Activated CD4-positive, alpha-beta T cell treated with anti-CD3 and anti-CD28 coated beads, Interleukin-2, amount 10 ng/mL, durations not matched to agents 7 days and 5 days (primary cell): ENCODE measurements around the gene PFDN6. TPM values are rescaled to one million over a fixed set of nuclear protein-coding genes. Genes with fewer than 3 reads are reported as not detected.
A peak's percentile ranks its signal among the peaks of the same experiment; 100 is the strongest.

ENCODE experiments used
- CTCF ChIA-PET: fragments of 350-600 bp; sonication (Branson Sonifier 250); formaldehyde crosslinking; loops from one replicate; lab custom pipeline; 2021; ENCODE audit warnings: antibody characterized with exemption; lab: Charles Lee
- POLR2A ChIA-PET: fragments of 350-600 bp; sonication (Branson Sonifier 250); formaldehyde crosslinking; loops from one replicate; lab custom pipeline; 2021; ENCODE audit warnings: antibody characterized with exemption; lab: Charles Lee
- DNase-seq: peaks from one replicate; pipeline ENCODE4 v3.0.0-alpha.2; 2020
- H3K27ac Mint-ChIP-seq: one replicate; pipeline ENCODE4 v1.8.0; 2021; ENCODE audit warnings: mild to moderate bottlenecking, moderate library complexity, mixed read lengths
- H3K27me3 Mint-ChIP-seq: one replicate; pipeline ENCODE4 v1.8.0; 2021; ENCODE audit warnings: mixed read lengths
- H3K36me3 Mint-ChIP-seq: one replicate; pipeline ENCODE4 v1.8.0; 2021; ENCODE audit warnings: low read depth, mixed read lengths
- H3K4me1 Mint-ChIP-seq: one replicate; pipeline ENCODE4 v1.8.0; 2021; ENCODE audit warnings: mixed read lengths
- H3K4me3 Mint-ChIP-seq: one replicate; pipeline ENCODE4 v1.8.0; 2021; ENCODE audit warnings: mild to moderate bottlenecking, moderate library complexity, mixed read lengths
- H3K9me3 Mint-ChIP-seq: one replicate; pipeline ENCODE4 v1.8.0; 2021; ENCODE audit warnings: mixed read lengths
- total RNA-seq, 2 experiments: library from RNA; stranded (reverse); gene quantifications; one replicate each; pipeline ENCODE4 v1.2.3, GENCODE V29; 2021

PFDN6 gene
- total RNA-seq, 2 experiments from 2014 or later: 57.0 to 67.2 TPM

DNA sequence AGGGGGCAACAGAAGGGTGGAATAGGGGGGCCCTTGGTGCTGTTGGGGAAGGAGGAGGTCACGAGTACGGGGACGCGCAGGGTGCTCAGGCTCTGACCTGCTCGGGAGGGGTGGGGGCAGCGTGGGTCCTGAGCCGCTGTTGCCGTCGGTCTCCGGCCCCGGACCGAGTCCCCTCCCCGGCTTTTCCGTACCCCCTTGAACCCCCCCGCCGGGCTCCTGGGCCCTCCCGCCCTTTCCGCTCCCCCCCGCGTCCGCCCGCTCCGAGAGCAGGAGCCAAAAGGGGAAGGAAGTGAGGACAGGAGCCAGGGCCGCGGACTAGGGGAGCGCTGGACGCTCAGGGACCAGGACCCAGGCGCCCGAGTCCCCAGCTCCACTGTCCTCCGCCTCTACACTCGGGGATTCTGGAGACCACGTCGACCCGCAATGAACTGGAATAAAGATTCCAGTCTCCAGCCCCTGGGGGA lies 9.4 kb downstream of the PFDN6 start, which contains the start of gene RGL2:
Gene RGL2, minus strand, starts transcription at position 170 of the 464 bp plus-strand sequence. CDS start 332 bp downstream, outside the sequence.
- CTCF ChIA-PET: interaction anchor here (0.7 to 1.8 kb wide), 10 partner anchors 9 to 101 kb away, joined by 3 to 10 read pairs (median 6); partner anchors contain the start of genes B3GALT4, PFDN6, RPS18 and VPS52

DNA sequence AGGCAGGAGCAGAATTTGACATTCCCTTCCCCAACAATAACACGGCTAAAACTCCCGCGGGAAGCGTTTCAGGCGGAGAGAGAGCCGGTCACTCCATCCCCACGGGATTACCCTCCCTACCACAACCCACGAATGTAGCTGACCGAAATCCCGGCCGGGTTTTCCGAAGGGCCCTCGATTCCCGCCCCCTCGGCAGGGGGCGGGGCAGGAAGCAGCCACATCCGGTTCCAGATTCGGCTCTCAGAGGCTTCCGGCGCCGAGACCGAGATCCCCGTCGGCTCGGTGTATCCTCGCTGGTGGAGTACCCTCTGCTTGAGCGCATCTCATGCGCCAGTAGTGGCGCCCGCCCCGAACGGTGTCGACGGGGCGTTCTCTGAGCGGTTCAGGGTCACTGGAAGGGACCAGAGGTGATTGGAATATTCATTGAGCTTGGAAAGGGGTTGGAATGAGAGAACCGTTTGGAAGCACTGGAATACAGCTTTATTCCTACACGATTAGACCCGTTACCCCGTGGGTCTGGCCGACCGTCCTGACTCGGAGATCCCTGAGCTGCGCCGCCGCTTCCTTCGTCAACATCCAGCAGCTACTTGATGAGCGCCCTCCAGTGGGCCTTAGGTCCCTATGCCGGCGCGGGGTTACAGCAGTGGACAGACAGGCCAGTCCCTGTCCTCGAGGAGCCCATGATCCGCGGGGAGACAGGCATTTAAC lies 10.0 kb downstream of the PFDN6 start:
- H3K9me3 Mint-ChIP-seq: no peaks in the 10 kb centered on the region
- H3K4me3 Mint-ChIP-seq: peak overlapping the region; percentile 93
- POLR2A ChIA-PET: interaction anchor here (0.7 to 1.6 kb wide), 3 partner anchors 22 to 48 kb away, joined by 4 to 11 read pairs (median 8); partner anchors contain the start of genes B3GALT4, RPS18 and VPS52
- peaks cover 44% of the 10 kb centered on the region for H3K4me1 Mint-ChIP-seq
- CTCF ChIA-PET: interaction anchor here (0.7 to 1.8 kb wide), 14 partner anchors 9 to 102 kb away, joined by 3 to 11 read pairs (median 4); partner anchors contain the start of genes B3GALT4, PFDN6, RPS18 and VPS52
- peaks cover 44% of the 10 kb centered on the region for H3K36me3 Mint-ChIP-seq
- H3K27ac Mint-ChIP-seq: peak overlapping the region; percentile 98
- no peaks in the 10 kb centered on the region for H3K27me3 Mint-ChIP-seq
- peak; percentile 96 for DNase-seq

More for the DNA sequence above, 9.4 kb downstream of the PFDN6 start, which contains the start of gene RGL2:
- Mint-ChIP-seq H3K4me3 (peak within 1 kb of the TSS; percentile 93), H3K27me3 (no peaks in the 10 kb centered on the region), H3K9me3 (no peaks in the 10 kb centered on the region), H3K27ac (peak within 1 kb of the TSS; percentile 98), H3K4me1 (peaks cover 43% of the 10 kb centered on the region), H3K36me3 (peaks cover 47% of the 10 kb centered on the region)
- POLR2A ChIA-PET: interaction anchor here (1.4 to 1.6 kb wide), 2 partner anchors 22 to 27 kb away, joined by 8 to 11 read pairs; partner anchors contain the start of genes B3GALT4, RPS18 and VPS52
- DNase-seq: peak; percentile 74

DNA sequence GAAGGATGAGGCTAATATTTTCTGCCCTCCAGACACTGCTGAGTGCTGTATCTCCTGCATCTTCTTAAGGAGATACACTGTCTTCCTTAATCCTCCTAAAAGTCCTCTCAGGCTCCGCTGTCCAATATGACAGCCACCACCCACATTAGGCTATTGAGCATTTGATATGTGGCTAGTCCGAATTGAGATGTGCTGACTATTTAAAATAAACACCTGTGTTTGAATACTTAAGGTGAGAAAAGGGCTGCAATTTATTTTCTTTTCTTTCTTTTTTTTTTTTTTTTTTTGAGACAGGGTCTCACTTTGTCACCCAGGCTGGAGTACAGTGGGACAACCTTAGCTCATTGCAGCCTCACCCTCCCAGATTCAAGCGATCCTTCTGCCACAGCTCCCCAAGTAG lies 12.5 kb downstream of the PFDN6 start:
- Mint-ChIP-seq H3K9me3 (no peaks in the 10 kb centered on the region), H3K4me1 (peaks cover 49% of the 10 kb centered on the region), H3K4me3 (no peak overlapping the region), H3K27me3 (no peaks in the 10 kb centered on the region), H3K27ac (no peak overlapping the region), H3K36me3 (peaks cover 57% of the 10 kb centered on the region)
- no peak for DNase-seq
- ChIA-PET POLR2A (interaction anchor here (0.7 kb wide), 1 partner anchor 32 kb away, joined by 14 read pairs; no protein-coding TSS in a partner anchor), CTCF (interaction anchor here (0.7 to 2.1 kb wide), 5 partner anchors 8 to 307 kb away, joined by 3 to 11 read pairs (median 4); no protein-coding TSS in a partner anchor)

DNA sequence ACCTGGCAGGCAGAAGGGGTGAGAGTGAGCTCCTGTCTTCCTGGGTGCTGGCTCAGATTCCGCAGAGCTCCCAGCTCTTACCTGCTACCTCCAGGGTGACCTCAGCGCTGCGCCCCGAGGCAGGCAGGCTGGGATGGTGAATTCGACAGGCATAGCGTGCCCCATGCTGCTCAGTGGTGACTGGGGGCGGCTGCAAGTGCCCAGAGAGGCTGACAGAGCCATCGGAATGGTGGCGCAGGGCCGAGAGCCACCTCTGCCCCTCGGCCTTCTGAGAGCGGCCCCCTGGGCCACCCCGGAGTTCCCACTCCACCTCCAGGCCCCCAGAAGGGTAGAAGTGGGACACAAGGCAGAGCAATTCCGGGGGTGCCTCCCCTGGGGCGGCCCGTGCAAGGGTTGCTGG lies 14.8 kb downstream of the PFDN6 start:
- ChIA-PET POLR2A (no interaction called here), CTCF (no interaction called here)
- H3K36me3 Mint-ChIP-seq: peaks cover 65% of the 10 kb centered on the region
- no peaks in the 10 kb centered on the region for H3K9me3 Mint-ChIP-seq
- peaks cover 45% of the 10 kb centered on the region for H3K4me1 Mint-ChIP-seq
- no peak for DNase-seq
- H3K27ac Mint-ChIP-seq: no peak overlapping the region
- H3K4me3 Mint-ChIP-seq: no peak overlapping the region
- H3K27me3 Mint-ChIP-seq: no peaks in the 10 kb centered on the region

DNA sequence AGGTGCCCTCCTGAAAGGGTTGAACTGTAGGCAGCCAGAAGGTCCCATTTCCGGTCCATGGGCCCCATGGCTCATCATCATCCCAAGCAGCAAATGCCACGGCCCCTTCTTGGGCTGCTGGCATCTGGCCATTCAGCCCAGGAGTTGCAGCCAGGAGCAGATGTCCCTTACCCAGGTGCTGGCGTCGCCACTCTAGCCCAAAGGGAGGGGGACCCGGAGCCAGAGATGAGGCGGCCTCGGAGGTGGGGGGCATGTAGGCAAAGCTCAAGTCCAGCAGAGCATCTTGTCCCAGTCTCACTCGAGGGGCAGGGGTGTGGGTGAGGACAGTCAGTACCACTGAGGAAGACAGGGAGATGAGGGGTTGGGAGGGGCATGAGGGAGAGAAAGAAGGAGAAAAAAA lies 15.7 kb downstream of the PFDN6 start:
- Mint-ChIP-seq H3K36me3 (peaks cover 58% of the 10 kb centered on the region), H3K4me1 (peaks cover 37% of the 10 kb centered on the region), H3K27ac (no peak overlapping the region), H3K4me3 (no peak overlapping the region), H3K27me3 (no peaks in the 10 kb centered on the region), H3K9me3 (no peaks in the 10 kb centered on the region)
- no peak for DNase-seq
- CTCF ChIA-PET: interaction anchor here (0.6 kb wide), 1 partner anchor 10 kb away, joined by 3 read pairs; no protein-coding TSS in a partner anchor
- POLR2A ChIA-PET: no interaction called here

DNA sequence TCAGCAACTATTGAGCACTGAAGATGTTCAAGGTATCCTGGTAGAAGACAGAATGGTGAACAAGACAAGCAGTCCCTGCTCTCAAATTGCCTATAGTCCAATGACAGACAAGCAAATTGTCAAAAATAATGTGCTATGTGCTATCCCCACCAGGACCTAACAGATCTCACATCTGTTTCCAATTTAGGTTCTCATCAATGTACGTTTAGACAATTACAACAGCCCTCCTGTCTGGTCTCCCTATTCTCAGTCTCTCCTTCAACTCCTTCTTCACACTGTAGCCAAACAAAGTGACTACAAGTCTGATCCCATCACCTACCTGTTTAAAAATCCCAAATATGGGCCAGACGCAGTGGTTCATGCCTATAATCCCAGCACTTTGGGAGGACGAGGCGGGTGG lies 17.0 kb downstream of the PFDN6 start:
- Mint-ChIP-seq H3K4me3 (no peak overlapping the region), H3K36me3 (peaks cover 52% of the 10 kb centered on the region), H3K27me3 (no peaks in the 10 kb centered on the region), H3K4me1 (peaks cover 32% of the 10 kb centered on the region), H3K27ac (no peak overlapping the region), H3K9me3 (no peaks in the 10 kb centered on the region)
- ChIA-PET CTCF (interaction anchor here (0.9 kb wide), 1 partner anchor 10 kb away, joined by 3 read pairs; no protein-coding TSS in a partner anchor), POLR2A (no interaction called here)
- no peak for DNase-seq

DNA sequence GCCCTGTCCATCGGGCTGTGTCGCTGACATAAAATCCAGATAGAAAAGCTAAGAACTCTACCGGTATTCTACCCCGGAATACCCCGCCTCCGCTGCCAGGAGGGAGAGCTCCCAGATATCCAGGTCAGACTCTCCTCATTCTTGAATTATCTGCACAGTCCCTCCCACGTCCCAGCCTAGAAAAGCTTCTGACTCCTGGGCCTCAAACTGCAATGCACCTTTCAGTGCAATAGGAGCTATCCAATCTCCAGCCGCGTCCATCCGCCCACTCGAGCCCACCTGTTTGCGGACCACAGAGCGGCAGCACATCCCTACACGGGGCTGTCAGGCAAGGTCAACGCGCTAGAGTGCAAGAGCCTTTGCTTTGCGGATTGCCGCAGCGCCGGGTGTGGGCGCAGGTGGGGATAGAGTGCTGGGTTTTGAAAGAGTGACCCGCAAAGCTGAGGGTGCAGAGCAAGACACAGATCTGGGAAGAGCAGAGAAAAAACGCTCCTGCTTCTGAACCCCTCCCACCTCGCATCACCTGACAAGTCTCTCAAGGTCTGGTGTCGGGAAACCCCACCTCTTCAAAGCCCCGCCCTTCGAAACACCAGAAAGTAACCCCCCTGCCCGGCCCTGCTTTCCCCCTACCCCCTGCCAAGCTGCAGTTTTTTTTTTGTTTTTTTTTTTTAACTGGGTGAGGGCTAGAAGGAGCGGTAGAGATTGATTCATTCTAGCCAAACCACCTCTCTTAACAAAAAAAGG lies 23.1 kb downstream of the PFDN6 start:
- Mint-ChIP-seq H3K36me3 (peaks cover 47% of the 10 kb centered on the region), H3K4me1 (peaks cover 53% of the 10 kb centered on the region), H3K27ac (peak overlapping the region; percentile 96), H3K27me3 (no peaks in the 10 kb centered on the region), H3K4me3 (peak overlapping the region; percentile 99), H3K9me3 (no peaks in the 10 kb centered on the region)
- ChIA-PET CTCF (interaction anchor here (0.8 to 2.0 kb wide), 6 partner anchors 11 to 78 kb away, joined by 3 to 11 read pairs (median 4); partner anchors contain the start of genes B3GALT4 and RGL2), POLR2A (interaction anchor here (0.9 kb wide), 1 partner anchor 11 kb away, joined by 3 read pairs; no protein-coding TSS in a partner anchor)
- DNase-seq: peak; percentile 91

DNA sequence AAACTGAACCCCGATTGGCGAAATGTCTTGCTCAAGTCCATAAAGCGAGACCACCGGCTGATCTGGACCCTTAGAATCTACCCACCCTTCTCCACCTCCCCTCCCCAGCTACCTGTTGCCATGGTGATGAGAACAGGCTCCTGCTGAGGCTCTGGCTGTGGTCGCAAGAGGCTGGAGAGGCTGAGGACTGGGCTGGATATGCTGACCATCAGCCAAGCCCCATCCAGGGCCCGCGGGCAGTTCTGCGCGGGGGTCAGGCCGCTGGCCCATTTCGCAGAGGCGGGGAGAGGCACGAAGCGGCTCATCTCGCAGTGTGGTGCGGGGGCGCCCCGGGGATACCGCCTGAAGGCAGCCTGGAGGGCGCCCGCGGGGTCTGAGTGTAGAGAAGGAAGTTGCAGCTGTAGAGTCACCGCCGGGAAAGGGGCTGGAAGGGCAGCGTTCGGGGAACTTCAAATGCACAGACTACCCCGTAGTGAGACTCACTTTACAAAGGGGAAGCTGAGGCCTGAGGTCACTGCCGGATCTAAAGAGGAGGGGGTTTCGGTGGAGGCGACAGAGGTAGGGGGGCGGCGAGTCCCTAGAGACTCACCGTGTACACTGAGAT lies 23.8 kb downstream of the PFDN6 start:
- CTCF ChIA-PET: interaction anchor here (0.6 to 2.0 kb wide), 5 partner anchors 12 to 132 kb away, joined by 3 to 11 read pairs (median 5); partner anchors contain the start of genes B3GALT4 and RGL2

DNA sequence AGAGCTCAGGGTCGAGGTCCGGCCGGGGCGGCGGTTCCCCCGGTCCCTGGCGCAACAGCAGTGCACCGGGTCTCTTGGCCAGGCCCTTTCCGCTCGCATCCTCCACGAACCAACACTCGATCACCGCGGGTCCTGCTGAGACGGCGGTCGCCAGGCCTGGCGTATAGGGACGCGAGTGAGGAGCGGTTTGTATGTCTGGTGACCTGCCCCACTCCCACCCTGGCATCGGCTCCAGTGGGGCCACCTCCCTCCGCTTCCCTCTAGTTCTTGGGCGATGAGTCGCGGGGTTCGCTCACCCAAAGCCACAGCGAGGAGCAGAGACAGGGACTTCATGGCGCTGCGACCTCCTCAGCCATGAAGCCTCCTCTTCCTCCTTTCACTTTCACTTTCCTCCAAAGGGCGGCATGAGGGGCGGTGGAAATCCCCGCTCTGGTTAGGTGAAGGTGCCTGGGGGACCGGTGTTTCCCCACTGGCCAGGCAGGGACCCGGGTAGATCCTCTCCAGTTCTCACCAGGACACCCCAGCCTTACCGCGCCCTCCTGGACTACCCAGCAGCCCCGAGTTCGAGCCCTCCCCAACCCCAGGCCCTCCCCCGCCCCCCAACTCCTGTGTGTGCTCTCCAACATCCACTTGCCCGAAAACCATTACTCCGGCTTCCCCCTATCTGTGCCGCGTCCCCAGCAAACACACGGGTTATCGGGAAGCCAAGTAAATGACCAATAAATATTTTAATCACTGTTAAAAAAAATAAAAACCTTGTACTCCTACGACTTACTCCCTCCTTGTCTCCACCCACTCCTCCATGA lies 24.5 kb downstream of the PFDN6 start, which contains the start of gene TAPBP:
Gene TAPBP, minus strand, starts transcription at position 370 of the 806 bp plus-strand sequence. Its CDS starts 37 bp downstream, at position 333.
- no peaks in the 10 kb centered on the region for H3K27me3 Mint-ChIP-seq
- H3K4me1 Mint-ChIP-seq: peaks cover 57% of the 10 kb centered on the region

More for the DNA sequence above, 23.8 kb downstream of the PFDN6 start:
- H3K27me3 Mint-ChIP-seq: no peaks in the 10 kb centered on the region
- POLR2A ChIA-PET: no interaction called here
- DNase-seq: peak; percentile 33
- peaks cover 55% of the 10 kb centered on the region for H3K4me1 Mint-ChIP-seq
- H3K27ac Mint-ChIP-seq: peak overlapping the region; percentile 96
- H3K36me3 Mint-ChIP-seq: peaks cover 44% of the 10 kb centered on the region
- H3K9me3 Mint-ChIP-seq: no peaks in the 10 kb centered on the region
- H3K4me3 Mint-ChIP-seq: peak overlapping the region; percentile 99

DNA sequence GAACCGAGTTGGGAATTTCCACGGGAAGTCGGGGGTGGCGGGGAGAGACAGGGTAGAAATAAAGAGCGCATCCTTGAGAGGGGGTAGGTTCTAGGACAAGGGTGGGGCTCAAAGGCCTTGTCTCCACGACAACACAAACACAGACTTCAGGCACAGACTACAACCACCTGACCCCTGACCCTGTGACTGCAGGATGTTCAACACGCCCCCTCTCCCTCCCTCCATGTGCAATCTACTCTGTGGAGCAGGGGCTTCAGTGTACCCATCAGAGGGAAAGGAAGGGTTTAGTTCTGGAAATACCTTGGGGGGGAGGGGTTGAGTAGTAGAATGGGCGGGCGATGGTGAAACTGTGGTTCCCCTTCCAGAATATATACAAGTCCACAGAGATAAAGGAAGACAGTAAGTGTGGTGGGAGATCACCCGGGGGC lies 25.1 kb downstream of the PFDN6 start:
- peak overlapping the region; percentile 96 for H3K27ac Mint-ChIP-seq
- H3K4me3 Mint-ChIP-seq: peak overlapping the region; percentile 99
- peaks cover 51% of the 10 kb centered on the region for H3K36me3 Mint-ChIP-seq
- peak; percentile 82 for DNase-seq
- H3K9me3 Mint-ChIP-seq: no peaks in the 10 kb centered on the region
- peaks cover 63% of the 10 kb centered on the region for H3K4me1 Mint-ChIP-seq
- no peaks in the 10 kb centered on the region for H3K27me3 Mint-ChIP-seq
- CTCF ChIA-PET: interaction anchor here (2.4 kb wide), 1 partner anchor 15 kb away, joined by 5 read pairs; the partner anchor contains the start of gene RGL2
- POLR2A ChIA-PET: no interaction called here

More for the DNA sequence above, 24.5 kb downstream of the PFDN6 start, which contains the start of gene TAPBP:
- Mint-ChIP-seq H3K4me3 (peak within 1 kb of the TSS; percentile 99), H3K9me3 (no peaks in the 10 kb centered on the region), H3K27ac (peak within 1 kb of the TSS; percentile 96), H3K36me3 (peaks cover 45% of the 10 kb centered on the region)
- ChIA-PET CTCF (interaction anchor here (0.6 kb wide), 1 partner anchor 132 kb away, joined by 3 read pairs; no protein-coding TSS in a partner anchor), POLR2A (no interaction called here)
- peak; percentile 90 for DNase-seq
